ENCODE results near the gene TSPAN32. TPM values are rescaled to one million over a fixed set of nuclear protein-coding genes. Genes with fewer than 3 reads are reported as not detected.

The TSPAN32 gene
- total RNA-seq, 1 donor = 1.4 TPM

DNA sequence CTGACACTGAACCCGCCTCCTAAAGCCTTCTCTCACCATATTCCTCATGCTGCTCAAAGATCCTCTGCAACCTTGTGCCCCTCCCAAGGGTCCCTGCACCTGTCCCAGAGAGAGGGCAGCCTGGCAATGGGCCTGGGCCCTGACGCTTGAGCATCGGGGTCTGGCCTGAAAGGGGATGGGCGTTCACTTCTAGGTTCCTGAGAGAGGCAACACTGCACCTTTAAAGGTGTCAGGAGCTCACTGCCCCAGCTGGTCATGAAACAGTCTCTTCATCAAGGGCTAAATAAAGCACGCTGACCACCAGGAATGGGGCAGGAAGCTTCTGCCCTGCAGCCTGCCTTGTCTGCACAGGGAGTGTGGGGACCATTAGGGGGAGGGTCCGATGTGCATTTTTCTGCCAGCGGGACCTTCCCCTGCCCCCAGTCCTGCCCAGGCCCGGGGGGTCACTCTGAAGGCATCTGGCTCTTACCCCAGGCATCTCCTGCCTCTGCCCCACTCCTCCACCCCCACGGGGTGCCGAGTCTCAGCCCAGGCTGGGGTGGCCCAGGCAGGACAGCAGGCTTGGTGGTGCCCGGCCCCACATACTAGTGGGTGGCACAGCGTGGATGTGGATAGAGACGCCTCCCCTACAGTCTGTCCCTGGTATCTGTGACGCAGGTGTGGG lies 3.5 kb upstream of the TSPAN32 start:
- H3K4me2 ChIP-seq (ENCODE audit: insufficient read depth, low read length) = no peak overlapping the region
- no peaks in the 10 kb centered on the region for H3K9me3 ChIP-seq (ENCODE audit: low read depth, low read length)
- no peak overlapping the region for H2AFZ ChIP-seq (ENCODE audit: low read length)
- peak; percentile 61 for DNase-seq (ENCODE audit: insufficient read length, low spot score, missing footprints)
- H3K4me3 ChIP-seq (ENCODE audit: insufficient read depth, low read length) = no peak overlapping the region
- H3K36me3 ChIP-seq (ENCODE audit: insufficient read depth, low read length) = no peaks in the 10 kb centered on the region
- H3K27me3 ChIP-seq (ENCODE audit: insufficient read depth, low read length) = no peaks in the 10 kb centered on the region
- H3K27ac ChIP-seq (ENCODE audit: low read depth, low read length) = no peak overlapping the region
- TF ChIP-seq CTCF (IDR thresholded peaks at IDR 0.05; ENCODE audit: extremely low read depth, low read depth, low read length) = no peak
- H4K20me1 ChIP-seq (ENCODE audit: insufficient read depth, low read length) = no peaks in the 10 kb centered on the region
- no peaks in the 10 kb centered on the region for H3K4me1 ChIP-seq (ENCODE audit: insufficient read depth, low read length)
- H3K79me2 ChIP-seq (ENCODE audit: insufficient read depth, low read length) = no peaks in the 10 kb centered on the region

- DNase-seq (ENCODE audit: insufficient read length, low spot score, missing footprints) = peak; percentile 85
- H3K27me3 ChIP-seq (ENCODE audit: insufficient read depth, low read length) = no peaks in the 10 kb centered on the region
- H3K4me3 ChIP-seq (ENCODE audit: insufficient read depth, low read length) = no peak overlapping the region
- H3K4me1 ChIP-seq (ENCODE audit: insufficient read depth, low read length) = no peaks in the 10 kb centered on the region
- peak; percentile 13 for TF ChIP-seq CTCF (IDR thresholded peaks at IDR 0.05; ENCODE audit: extremely low read depth, low read depth, low read length)
- no peak overlapping the region for H3K27ac ChIP-seq (ENCODE audit: low read depth, low read length)
- no peaks in the 10 kb centered on the region for H3K36me3 ChIP-seq (ENCODE audit: insufficient read depth, low read length)
- H4K20me1 ChIP-seq (ENCODE audit: insufficient read depth, low read length) = no peaks in the 10 kb centered on the region
- H3K9me3 ChIP-seq (ENCODE audit: low read depth, low read length) = no peaks in the 10 kb centered on the region
- H3K79me2 ChIP-seq (ENCODE audit: insufficient read depth, low read length) = no peaks in the 10 kb centered on the region
- H2AFZ ChIP-seq (ENCODE audit: low read length) = no peak overlapping the region
- no peak overlapping the region for H3K4me2 ChIP-seq (ENCODE audit: insufficient read depth, low read length)
These were observed 2.7 kb upstream of the TSPAN32 start for GRCh38 chr11:2298795-2299761.

GRCh38 chr11:2299773-2300172 lies 2.0 kb upstream of the TSPAN32 start:
- Histone ChIP-seq H2AFZ (ENCODE audit: low read length) (no peak overlapping the region), H3K4me3 (ENCODE audit: insufficient read depth, low read length) (no peak overlapping the region), H3K36me3 (ENCODE audit: insufficient read depth, low read length) (no peaks in the 10 kb centered on the region), H3K27me3 (ENCODE audit: insufficient read depth, low read length) (no peaks in the 10 kb centered on the region), H3K9me3 (ENCODE audit: low read depth, low read length) (no peaks in the 10 kb centered on the region), H3K4me1 (ENCODE audit: insufficient read depth, low read length) (no peaks in the 10 kb centered on the region), H4K20me1 (ENCODE audit: insufficient read depth, low read length) (no peaks in the 10 kb centered on the region), H3K79me2 (ENCODE audit: insufficient read depth, low read length) (no peaks in the 10 kb centered on the region), H3K27ac (ENCODE audit: low read depth, low read length) (no peak overlapping the region), H3K4me2 (ENCODE audit: insufficient read depth, low read length) (no peak overlapping the region)
- peak; percentile 37 for DNase-seq (ENCODE audit: insufficient read length, low spot score, missing footprints)
- TF ChIP-seq CTCF (IDR thresholded peaks at IDR 0.05; ENCODE audit: extremely low read depth, low read depth, low read length) = no peak
